ENCODE data around the gene IGF1R. TPM values are rescaled to one million over a fixed set of nuclear protein-coding genes. Genes with fewer than 3 reads are reported as not detected.

Gene IGF1R
- total RNA-seq, 1 experiment from 2014 or later = 51.6 TPM

GRCh38 chr15:98759277-98759676 lies 110.9 kb downstream of the IGF1R start:
- no peak overlapping the region for H3K4me3 Mint-ChIP-seq (ENCODE audit: unreplicated experiment)
- no peak for DNase-seq
- no peaks in the 10 kb centered on the region for H3K9me3 Mint-ChIP-seq (ENCODE audit: unreplicated experiment)
- no peak overlapping the region for H3K4me3 ChIP-seq (ENCODE audit: low read depth, low read length)
- H3K27me3 ChIP-seq (replicated peaks; ENCODE audit: control insufficient read depth, insufficient read depth, low read length) = no peaks in the 10 kb centered on the region
- H3K27ac Mint-ChIP-seq (ENCODE audit: unreplicated experiment) = no peak overlapping the region
- no peaks in the 10 kb centered on the region for H3K27me3 Mint-ChIP-seq (ENCODE audit: insufficient read depth, unreplicated experiment)
- H3K4me1 ChIP-seq = no peaks in the 10 kb centered on the region
- no peak for TF ChIP-seq CTCF (IDR thresholded peaks at IDR 0.05; ENCODE audit: insufficient read depth in 1 of 2, low read depth in 1 of 2, low read length in 1 of 2, severe bottlenecking in 1 of 2, unreplicated experiment in 1 of 2)
- no peaks in the 10 kb centered on the region for H3K9me3 ChIP-seq
- H3K36me3 Mint-ChIP-seq (ENCODE audit: insufficient read depth, unreplicated experiment) = no peaks in the 10 kb centered on the region
- intact Hi-C loops (cut with micrococcal nuclease; ENCODE audit: unreplicated experiment) = no loop called here
- H3K36me3 ChIP-seq (ENCODE audit: control insufficient read depth, insufficient read depth, low read length) = no peaks in the 10 kb centered on the region
- POLR2A ChIA-PET = no interaction called here
- BruUV-seq (replicated peaks) = no TSS peak
- CTCF ChIA-PET = no interaction called here
- peaks cover 11% of the 10 kb centered on the region for H3K4me1 Mint-ChIP-seq (ENCODE audit: low read depth, unreplicated experiment)

- H3K27me3 ChIP-seq (replicated peaks; ENCODE audit: control insufficient read depth, insufficient read depth, low read length) = no peaks in the 10 kb centered on the region
- H3K4me3 Mint-ChIP-seq (ENCODE audit: unreplicated experiment) = no peak overlapping the region
- H3K36me3 Mint-ChIP-seq (ENCODE audit: insufficient read depth, unreplicated experiment) = no peaks in the 10 kb centered on the region
- no peaks in the 10 kb centered on the region for H3K9me3 Mint-ChIP-seq (ENCODE audit: unreplicated experiment)
- no peak overlapping the region for H3K4me3 ChIP-seq (ENCODE audit: low read depth, low read length)
- no peak for TF ChIP-seq CTCF (IDR thresholded peaks at IDR 0.05; ENCODE audit: insufficient read depth in 1 of 2, low read depth in 1 of 2, low read length in 1 of 2, severe bottlenecking in 1 of 2, unreplicated experiment in 1 of 2)
- POLR2A ChIA-PET = interaction anchor here (0.7 kb wide), 1 partner anchor 35 kb away, joined by 4 read pairs; no protein-coding TSS in a partner anchor
- no peak for DNase-seq
- peaks cover 11% of the 10 kb centered on the region for H3K4me1 Mint-ChIP-seq (ENCODE audit: low read depth, unreplicated experiment)
- intact Hi-C loops (cut with micrococcal nuclease; ENCODE audit: unreplicated experiment) = no loop called here
- BruUV-seq (replicated peaks) = no TSS peak
- H3K4me1 ChIP-seq = no peaks in the 10 kb centered on the region
- H3K27me3 Mint-ChIP-seq (ENCODE audit: insufficient read depth, unreplicated experiment) = no peaks in the 10 kb centered on the region
- H3K27ac Mint-ChIP-seq (ENCODE audit: unreplicated experiment) = no peak overlapping the region
- no peaks in the 10 kb centered on the region for H3K36me3 ChIP-seq (ENCODE audit: control insufficient read depth, insufficient read depth, low read length)
- no peaks in the 10 kb centered on the region for H3K9me3 ChIP-seq
- CTCF ChIA-PET = no interaction called here
Observed at GRCh38 chr15:98760112-98760826, 111.9 kb downstream of the IGF1R start.

- no peaks in the 10 kb centered on the region for H3K27me3 ChIP-seq (replicated peaks; ENCODE audit: control insufficient read depth, insufficient read depth, low read length)
- H3K36me3 ChIP-seq (ENCODE audit: control insufficient read depth, insufficient read depth, low read length) = no peaks in the 10 kb centered on the region
- ChIA-PET POLR2A (no interaction called here), CTCF (interaction anchor here (0.5 kb wide), 1 partner anchor 254 kb away, joined by 5 read pairs; no protein-coding TSS in a partner anchor)
- no peak overlapping the region for H3K4me3 Mint-ChIP-seq (ENCODE audit: unreplicated experiment)
- DNase-seq = no peak
- H3K27ac Mint-ChIP-seq (ENCODE audit: unreplicated experiment) = no peak overlapping the region
- H3K4me3 ChIP-seq (ENCODE audit: low read depth, low read length) = no peak overlapping the region
- no peaks in the 10 kb centered on the region for H3K9me3 ChIP-seq
- no peak for TF ChIP-seq CTCF (IDR thresholded peaks at IDR 0.05; ENCODE audit: insufficient read depth in 1 of 2, low read depth in 1 of 2, low read length in 1 of 2, severe bottlenecking in 1 of 2, unreplicated experiment in 1 of 2)
- H3K27me3 Mint-ChIP-seq (ENCODE audit: insufficient read depth, unreplicated experiment) = no peaks in the 10 kb centered on the region
- intact Hi-C loops (cut with micrococcal nuclease; ENCODE audit: unreplicated experiment) = no loop called here
- no peaks in the 10 kb centered on the region for H3K4me1 ChIP-seq
- no TSS peak for BruUV-seq (replicated peaks)
- H3K4me1 Mint-ChIP-seq (ENCODE audit: low read depth, unreplicated experiment) = peaks cover 11% of the 10 kb centered on the region
- H3K36me3 Mint-ChIP-seq (ENCODE audit: insufficient read depth, unreplicated experiment) = no peaks in the 10 kb centered on the region
- no peaks in the 10 kb centered on the region for H3K9me3 Mint-ChIP-seq (ENCODE audit: unreplicated experiment)
Observed at GRCh38 chr15:98760975-98761374, 112.6 kb downstream of the IGF1R start.

Measured in Caco-2 (cell line).